ENCODE data around the gene TUBA4A.

GRCh38 chr2:219246559-219246958, 7.2 kb downstream of the TUBA4A start:
- TF ChIP-seq CTCF (IDR thresholded peaks at IDR 0.05) (no peak), ZFX (IDR thresholded peaks at IDR 0.05; ENCODE audit: borderline replicate concordance) (no peak)
